ENCODE data around the gene PKIB.
"Not testable (repeated sequence)": the region's sequence is repeated elsewhere in the genome, so short reads cannot be mapped to it uniquely, and the experiment has no call there.

The PKIB gene, protein sequence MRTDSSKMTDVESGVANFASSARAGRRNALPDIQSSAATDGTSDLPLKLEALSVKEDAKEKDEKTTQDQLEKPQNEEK

GRCh38 chr6:122609881-122610689 is at the start of gene PKIB:
TSS of gene PKIB (plus strand) at chr6:122610405. CDS start at chr6:122717795, 107,390 bp downstream.
- DNase-seq, result peak; percentile 92

DNA sequence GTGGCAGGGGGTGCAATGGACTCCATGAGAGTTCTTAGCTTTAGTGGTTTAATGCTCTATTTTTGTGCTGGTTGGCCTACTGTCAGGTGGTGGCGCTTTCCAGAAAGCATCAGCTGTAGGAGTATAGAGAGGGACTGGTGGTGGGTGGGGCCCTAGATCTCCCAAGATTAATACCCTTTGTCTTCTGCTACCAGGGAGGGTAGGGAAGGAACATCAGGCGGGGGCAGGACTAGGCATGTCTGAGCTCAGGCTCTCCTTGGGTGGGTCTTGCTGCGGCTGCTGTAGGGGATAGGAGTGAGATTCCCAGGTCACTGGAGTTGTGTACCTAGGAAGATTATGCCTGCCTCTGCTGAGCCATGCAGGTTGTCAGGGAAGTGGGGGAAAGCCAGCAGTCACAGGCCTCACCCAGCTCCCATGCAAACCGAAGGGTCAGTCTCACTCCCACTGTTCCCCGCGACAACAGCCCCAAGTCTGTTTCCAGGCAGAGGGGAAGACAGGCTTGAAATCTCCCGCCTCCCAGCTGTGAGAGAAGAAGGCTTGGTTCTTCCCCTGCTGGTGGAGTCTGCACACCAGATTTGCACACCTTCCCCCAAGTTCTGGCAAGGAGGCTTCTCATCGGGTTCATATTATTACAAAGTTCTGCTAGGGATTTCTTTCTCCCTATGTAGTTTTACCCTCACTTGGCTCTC is 46.7 kb upstream of the PKIB start:
- DNase-seq, result no peak

GRCh38 chr6:122564230-122564629 is 46.0 kb upstream of the PKIB start:
- no peak for DNase-seq

DNA sequence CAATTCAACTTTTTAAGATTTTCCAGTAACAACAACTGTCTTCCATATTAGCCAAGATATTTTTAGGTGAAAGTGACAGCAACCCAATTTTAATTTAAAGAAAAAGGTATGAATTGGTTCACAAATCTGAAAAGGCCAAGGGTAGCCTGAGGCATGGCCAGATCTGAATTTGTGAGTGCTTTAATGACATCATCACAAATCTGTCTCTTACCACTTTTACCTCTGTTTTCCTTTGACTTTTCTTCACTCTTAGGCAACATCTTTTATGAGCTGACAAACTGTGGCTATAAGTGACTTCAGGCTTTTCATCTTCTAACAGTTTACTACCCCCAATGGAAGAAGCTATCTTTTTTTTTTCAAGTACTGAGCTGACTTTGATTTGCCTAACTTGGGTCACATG is 44.5 kb upstream of the PKIB start:
- DNase-seq, result no peak

DNA sequence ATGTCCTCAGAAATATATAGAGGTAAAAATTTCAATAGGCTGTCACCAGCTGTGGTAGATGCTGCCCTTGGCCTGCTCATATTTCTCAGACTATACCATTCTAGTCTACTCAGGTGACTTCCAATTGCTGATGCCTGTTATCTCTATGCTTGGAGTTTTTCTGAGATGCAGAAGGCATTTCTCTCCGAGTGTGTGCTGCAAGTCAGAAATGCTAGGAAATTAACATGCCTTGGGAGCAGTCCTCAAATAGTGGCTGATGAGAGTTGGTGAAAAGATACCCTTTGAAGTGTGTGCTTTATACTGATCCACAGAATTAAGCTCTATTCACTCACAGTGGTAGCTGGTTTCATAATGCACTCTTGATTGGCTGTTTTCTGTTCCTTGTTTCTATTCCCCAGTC is 43.2 kb upstream of the PKIB start:
- no peak for DNase-seq

DNA sequence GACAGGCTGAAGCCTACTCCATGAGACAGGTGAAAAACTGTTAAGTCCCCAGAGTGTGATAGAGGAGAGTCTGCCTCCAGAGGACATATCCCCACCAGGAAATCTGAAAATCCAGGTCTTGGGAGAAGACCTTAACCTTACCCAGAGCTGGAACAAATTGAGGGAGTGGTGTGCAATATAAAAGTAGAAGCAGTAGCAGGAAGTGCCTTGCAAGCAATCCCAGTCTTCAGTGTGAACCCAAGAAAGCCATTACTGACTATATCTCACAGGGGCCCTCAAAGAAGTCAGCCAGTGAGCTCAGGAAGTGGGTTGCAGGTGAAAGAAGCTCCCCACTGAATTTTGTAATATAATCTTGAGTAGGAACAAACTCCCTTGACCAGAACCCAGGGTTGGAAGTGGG is 41.9 kb upstream of the PKIB start:
- no peak for DNase-seq

DNA sequence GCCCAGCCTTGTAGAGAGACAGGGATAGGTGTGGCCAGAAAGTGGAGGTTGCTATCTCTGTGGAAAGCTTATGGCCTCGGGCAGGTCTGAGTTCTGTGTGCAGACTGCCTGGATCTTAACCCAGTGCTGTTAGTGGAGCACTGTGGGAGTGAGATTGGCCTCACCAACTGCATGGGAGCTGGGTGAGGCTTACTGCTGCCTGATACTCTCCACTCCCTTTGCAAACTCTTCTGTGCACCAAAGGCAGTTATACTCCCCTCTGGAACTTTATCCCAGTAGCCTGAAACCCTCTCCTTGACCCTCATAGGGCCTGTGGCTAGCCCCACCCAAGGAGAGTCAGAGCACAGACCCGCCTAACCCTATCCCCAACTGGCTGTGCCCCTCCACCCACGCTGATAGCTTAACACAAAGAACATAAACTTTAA is 41.4 kb upstream of the PKIB start:
- DNase-seq, result no peak

GRCh38 chr6:122569230-122569771 is 40.9 kb upstream of the PKIB start:
- DNase-seq, result peak; percentile 82

GRCh38 chr6:122571888-122572287 is 38.3 kb upstream of the PKIB start:
- no peak for DNase-seq

DNA sequence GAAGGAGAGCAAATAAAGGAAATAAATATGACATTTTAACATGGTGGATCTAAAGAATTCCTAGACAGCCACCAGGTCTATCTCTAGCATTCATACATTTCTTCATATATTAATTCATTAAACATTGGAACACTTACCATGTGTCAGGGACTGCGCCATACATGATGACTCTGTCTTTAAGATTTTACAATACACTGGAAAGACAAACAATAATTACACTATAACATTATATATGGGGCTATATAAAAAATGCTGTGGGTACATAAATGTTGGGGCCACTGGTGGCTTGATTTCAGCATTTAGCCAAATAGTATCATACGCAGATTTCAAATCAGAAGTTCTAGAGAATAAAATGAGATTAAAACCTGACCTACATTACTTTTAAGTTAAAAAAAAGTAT is 33.3 kb upstream of the PKIB start:
- DNase-seq, result no peak

DNA sequence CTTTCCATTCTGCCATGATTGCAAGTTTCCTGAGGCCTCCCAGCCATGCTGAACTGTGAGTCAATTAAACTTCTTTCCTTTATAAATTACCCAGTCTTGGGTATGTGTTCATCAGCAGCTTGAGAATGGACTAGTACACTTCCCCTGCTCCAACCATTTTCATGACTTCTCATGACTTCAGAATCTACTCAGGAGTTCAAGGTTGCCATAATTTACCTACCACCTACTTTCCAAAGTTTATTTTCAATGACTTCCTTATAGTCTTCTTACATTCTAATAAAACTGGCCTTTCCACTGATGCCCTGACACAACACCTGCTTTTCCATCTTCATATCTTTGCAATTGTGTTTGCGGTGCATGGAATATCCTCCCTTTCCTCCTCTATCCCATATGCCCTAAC is 31.2 kb upstream of the PKIB start:
- no peak for DNase-seq

- peak; percentile 43 for DNase-seq
Measured at GRCh38 chr6:122580737-122581136, 29.5 kb upstream of the PKIB start.

- DNase-seq, result no peak
Measured at GRCh38 chr6:122589115-122589514, 21.1 kb upstream of the PKIB start.

DNA sequence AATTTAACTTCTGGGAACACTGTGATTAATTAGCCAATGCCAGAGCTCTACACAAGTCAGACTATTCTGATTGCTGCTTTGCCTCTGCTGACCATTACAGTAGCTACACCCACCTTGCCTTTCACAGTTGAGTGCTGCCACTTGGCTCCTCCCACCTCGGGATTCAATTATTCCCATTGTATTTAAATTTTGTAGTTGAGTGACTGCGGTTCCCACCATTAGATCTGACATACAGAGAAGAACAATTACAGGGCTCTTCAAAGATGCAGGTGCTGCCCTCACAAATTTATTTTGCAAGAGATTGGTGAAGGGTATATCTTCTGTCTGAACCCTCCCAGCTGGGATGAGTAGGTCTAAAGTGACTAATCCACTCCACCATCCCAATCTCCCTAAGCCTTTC is 11.9 kb upstream of the PKIB start:
- not testable (repeated sequence) for DNase-seq

- DNase-seq, result no peak
Measured at GRCh38 chr6:122604676-122605075, 5.5 kb upstream of the PKIB start.

GRCh38 chr6:122610690-122611455 is 668 bp downstream of the PKIB start:
- peak; percentile 85 for DNase-seq

DNA sequence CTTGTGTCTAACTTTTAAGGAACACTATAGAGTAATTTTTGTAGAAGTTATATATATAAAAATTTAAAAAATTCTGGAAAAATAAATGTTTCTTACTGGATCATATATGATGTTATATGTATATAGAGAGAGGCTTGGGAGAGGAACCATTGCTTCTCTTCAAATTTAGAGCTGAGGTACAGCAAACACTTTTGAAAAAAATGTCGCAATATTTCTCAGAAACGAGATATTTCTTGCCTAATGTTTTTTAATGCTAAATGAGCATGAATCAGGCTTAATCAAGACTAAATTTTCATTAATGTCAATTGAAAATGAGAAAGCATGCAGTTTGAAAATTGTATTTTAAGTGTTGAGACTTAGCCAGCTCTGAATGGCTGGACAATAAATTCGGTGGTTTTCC is 2.6 kb downstream of the PKIB start:
- no peak for DNase-seq

DNA sequence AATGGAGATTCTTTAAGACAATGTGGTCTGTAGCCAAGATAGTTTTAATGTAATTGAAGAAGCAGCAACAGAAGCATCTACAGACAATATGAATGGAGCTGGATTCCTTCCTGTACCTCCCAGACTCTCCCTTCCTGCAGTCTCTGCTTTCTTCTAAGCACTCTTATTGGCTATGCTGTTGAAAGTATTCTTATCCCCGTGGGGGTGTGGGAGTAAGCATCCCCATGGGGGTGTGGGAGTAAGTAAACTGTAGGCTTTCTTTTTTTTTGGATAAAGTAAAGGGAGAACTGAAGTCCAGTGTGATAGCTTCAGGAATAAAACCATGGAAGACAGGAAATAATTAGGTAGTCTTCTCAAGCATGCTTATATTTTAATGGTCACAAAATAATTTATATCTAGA is 4.1 kb downstream of the PKIB start:
- DNase-seq, result no peak

DNA sequence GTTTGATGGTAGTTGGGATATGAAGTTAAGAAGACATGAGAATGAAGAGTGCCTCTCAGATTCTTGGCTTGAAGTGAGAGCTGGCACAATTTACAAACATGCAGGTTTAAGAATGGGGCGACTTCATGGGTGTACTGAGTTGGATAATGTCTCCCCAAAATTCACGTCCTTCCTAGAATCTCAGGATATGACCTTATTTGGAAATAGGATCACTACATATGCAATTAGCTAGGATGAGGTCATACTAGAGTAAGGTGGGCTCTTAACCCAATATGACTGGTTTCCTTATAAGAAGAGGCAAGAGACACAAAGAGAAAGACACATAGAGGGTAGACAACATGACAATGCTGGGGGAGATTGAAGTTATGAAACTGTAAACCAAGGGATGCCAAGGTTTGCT is 5.2 kb downstream of the PKIB start:
- DNase-seq, result no peak

DNA sequence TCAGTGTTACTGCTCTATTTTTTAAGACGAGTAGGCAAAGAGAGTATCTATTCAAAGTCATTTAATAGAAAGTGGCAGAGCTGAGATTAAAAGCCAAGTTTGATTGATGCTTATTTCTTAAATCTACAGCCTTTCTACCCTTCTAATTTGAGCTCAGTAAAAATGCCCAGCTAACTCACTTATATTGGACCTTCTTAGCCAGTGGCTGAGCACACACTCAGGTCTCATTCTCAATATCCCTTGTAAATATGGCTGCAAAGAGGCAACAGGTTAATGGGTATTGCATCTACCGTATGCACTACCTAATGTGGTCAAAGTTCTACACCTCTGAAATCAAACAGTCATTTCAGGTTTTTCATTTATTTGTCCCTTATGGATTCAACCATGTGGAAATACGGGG is 6.7 kb downstream of the PKIB start:
- no peak for DNase-seq

DNA sequence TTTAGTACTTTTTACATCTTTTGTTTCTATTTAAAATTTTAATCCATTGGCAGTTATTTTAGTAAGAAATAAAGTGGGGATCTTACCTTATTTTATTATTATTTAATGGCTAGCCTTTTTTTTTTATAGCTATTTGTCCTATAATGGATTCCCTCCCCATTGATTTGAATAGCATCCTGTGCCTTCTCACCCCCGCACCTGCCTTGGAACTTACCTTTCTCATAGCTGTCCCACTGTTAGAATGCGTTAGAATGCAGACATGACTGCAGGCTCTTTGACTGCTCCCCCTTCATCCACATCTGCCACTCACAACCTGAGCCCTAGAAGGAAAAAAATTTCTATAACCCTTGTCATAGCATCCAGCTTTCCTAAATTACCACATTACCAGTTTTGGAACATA is 9.1 kb downstream of the PKIB start:
- no peak for DNase-seq

DNA sequence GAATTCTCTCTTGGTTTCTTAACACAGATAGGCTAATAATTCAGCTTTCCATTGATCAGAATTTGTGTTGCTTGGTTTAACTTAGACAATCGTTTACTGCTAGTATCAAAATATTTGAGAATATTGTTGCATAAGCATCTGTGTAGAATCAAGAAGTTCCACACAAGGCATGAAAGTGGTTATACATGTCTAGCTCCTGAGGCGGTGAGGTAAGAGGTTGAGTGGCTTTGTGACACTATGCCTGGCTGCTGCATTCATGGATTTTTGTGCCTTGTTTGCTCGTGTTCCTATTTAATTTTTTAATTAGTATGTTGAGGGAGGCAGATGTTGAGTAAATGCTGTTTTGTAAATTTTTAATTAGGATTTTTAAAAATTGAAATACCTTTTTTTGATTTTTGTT is 10.2 kb downstream of the PKIB start:
- DNase-seq, result peak; percentile 39

DNA sequence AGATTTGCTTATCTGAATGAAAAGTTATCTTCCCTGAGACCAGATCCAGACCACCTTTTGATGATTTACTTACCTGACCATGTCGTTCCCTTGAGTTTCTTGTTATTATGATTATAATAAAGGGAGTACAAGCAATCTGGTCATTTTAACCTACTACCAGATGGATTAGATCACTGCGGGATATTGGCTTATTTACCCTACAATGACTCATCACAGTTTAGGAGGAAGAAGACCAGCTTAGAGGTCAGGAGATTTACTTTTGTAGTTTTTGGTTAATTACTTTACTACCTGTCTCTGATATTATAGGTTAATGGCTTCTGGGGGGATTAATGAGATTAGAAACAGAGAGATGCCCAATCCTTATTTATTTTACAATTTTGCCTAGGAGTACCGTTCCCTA is 10.7 kb downstream of the PKIB start:
- peak; percentile 76 for DNase-seq
